Measurements from ENCODE around the gene KLK5.

Gene KLK5

GRCh38 chr19:50952910-50953309 is at the start of gene KLK5:
Gene KLK5 (minus strand): TSS chr19:50953038. CDS start chr19:50952657, 381 bp downstream.
- TF ChIP-seq RAD21 (IDR thresholded peaks at IDR 0.05; ENCODE audit: low read depth), result no peak
- TF ChIP-seq REST (IDR thresholded peaks at IDR 0.05; ENCODE audit: low read depth), result no peak
- no peak for TF ChIP-seq TAF1 (IDR thresholded peaks at IDR 0.05; ENCODE audit: low read depth)
- no peak for TF ChIP-seq EGR1 (IDR thresholded peaks at IDR 0.05)
- TF ChIP-seq CEBPB (IDR thresholded peaks at IDR 0.05), result no peak
- TF ChIP-seq YY1 (IDR thresholded peaks at IDR 0.05; ENCODE audit: low read depth), result no peak
- TF ChIP-seq CREB1 (IDR thresholded peaks at IDR 0.05; ENCODE audit: low read depth), result no peak
- TF ChIP-seq NFIC (IDR thresholded peaks at IDR 0.05), result no peak
- no peak for TF ChIP-seq ZBTB7A (IDR thresholded peaks at IDR 0.05; ENCODE audit: low read depth)
- no peak for TF ChIP-seq MAX (IDR thresholded peaks at IDR 0.05)
- TF ChIP-seq TEAD4 (IDR thresholded peaks at IDR 0.05), result no peak
- no peak for TF ChIP-seq USF1 (IDR thresholded peaks at IDR 0.05)
- no peak for TF ChIP-seq FOXM1 (IDR thresholded peaks at IDR 0.05; ENCODE audit: borderline replicate concordance, low read depth)
- no peak for TF ChIP-seq EP300 (IDR thresholded peaks at IDR 0.05; ENCODE audit: borderline replicate concordance)

- TF ChIP-seq REST (IDR thresholded peaks at IDR 0.05; ENCODE audit: low read depth) (no peak), EP300 (IDR thresholded peaks at IDR 0.05; ENCODE audit: borderline replicate concordance) (no peak), USF1 (IDR thresholded peaks at IDR 0.05) (no peak)
Measured at GRCh38 chr19:51002089-51002532, 49.3 kb upstream of the KLK5 start.

GRCh38 chr19:51001515-51001914 is 48.7 kb upstream of the KLK5 start, which contains the start of gene KLK8:
Gene KLK8 (minus strand): TSS chr19:51001604. CDS start chr19:51001167, 437 bp downstream.
- TF ChIP-seq NFIC (IDR thresholded peaks at IDR 0.05) (no peak), EGR1 (IDR thresholded peaks at IDR 0.05) (no peak), USF1 (IDR thresholded peaks at IDR 0.05) (no peak), REST (IDR thresholded peaks at IDR 0.05; ENCODE audit: low read depth) (no peak), YY1 (IDR thresholded peaks at IDR 0.05; ENCODE audit: low read depth) (no peak), CEBPB (IDR thresholded peaks at IDR 0.05) (no peak), TCF12 (IDR thresholded peaks at IDR 0.05; ENCODE audit: low read depth) (no peak), ZBTB7A (IDR thresholded peaks at IDR 0.05; ENCODE audit: low read depth) (no peak), TEAD4 (IDR thresholded peaks at IDR 0.05) (no peak), FOXM1 (IDR thresholded peaks at IDR 0.05; ENCODE audit: borderline replicate concordance, low read depth) (no peak), TAF1 (IDR thresholded peaks at IDR 0.05; ENCODE audit: low read depth) (no peak), EP300 (IDR thresholded peaks at IDR 0.05; ENCODE audit: borderline replicate concordance) (no peak), MAX (IDR thresholded peaks at IDR 0.05) (no peak), RAD21 (IDR thresholded peaks at IDR 0.05; ENCODE audit: low read depth) (no peak), CREB1 (IDR thresholded peaks at IDR 0.05; ENCODE audit: low read depth) (no peak)

- no peak for TF ChIP-seq NFIC (IDR thresholded peaks at IDR 0.05)
- no peak for TF ChIP-seq REST (IDR thresholded peaks at IDR 0.05; ENCODE audit: low read depth)
- no peak for TF ChIP-seq YY1 (IDR thresholded peaks at IDR 0.05; ENCODE audit: low read depth)
- no peak for TF ChIP-seq RAD21 (IDR thresholded peaks at IDR 0.05; ENCODE audit: low read depth)
- TF ChIP-seq EGR1 (IDR thresholded peaks at IDR 0.05), result no peak
- TF ChIP-seq TCF12 (IDR thresholded peaks at IDR 0.05; ENCODE audit: low read depth), result no peak
- TF ChIP-seq EP300 (IDR thresholded peaks at IDR 0.05; ENCODE audit: borderline replicate concordance), result no peak
- TF ChIP-seq CEBPB (IDR thresholded peaks at IDR 0.05), result no peak
- TF ChIP-seq TEAD4 (IDR thresholded peaks at IDR 0.05), result no peak
Measured at GRCh38 chr19:51000981-51001380, 48.1 kb upstream of the KLK5 start.

Data from Ishikawa (cell line).